ENCODE data around the gene SYT1. TPM values are rescaled to one million over a fixed set of nuclear protein-coding genes. Genes with fewer than 3 reads are reported as not detected.
"Not testable (repeated sequence)": the region's sequence is repeated elsewhere in the genome, so short reads cannot be mapped to it uniquely, and the experiment has no call there.

Gene SYT1
- total RNA-seq, 1 experiment from 2014 or later = 15.8 TPM

DNA sequence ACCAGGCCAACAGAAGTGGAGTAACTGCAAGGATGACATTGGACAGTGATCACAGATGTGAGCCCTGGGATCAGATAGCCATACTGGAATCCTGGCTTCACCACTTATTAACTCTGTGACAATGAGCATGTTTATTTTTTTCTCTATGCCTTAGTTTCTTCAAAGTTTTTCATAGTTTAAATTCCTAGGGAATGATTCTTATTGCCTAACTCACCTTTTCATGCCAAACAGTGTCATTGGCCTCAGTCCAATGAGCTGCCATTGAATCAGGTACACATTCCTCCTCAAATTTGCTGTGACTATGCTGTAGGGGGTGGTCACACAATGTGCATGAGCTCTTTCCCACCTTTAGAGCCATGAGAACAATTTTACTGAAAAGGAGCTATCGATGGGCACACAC is 342.3 kb downstream of the SYT1 start:
- WGBS (ENCODE audit: extremely low coverage, insufficient read length, low lambda C conversion rate) = no CpG with 5 or more reads among the region's 1 CpG
- H3K27ac Mint-ChIP-seq = no peak overlapping the region

DNA sequence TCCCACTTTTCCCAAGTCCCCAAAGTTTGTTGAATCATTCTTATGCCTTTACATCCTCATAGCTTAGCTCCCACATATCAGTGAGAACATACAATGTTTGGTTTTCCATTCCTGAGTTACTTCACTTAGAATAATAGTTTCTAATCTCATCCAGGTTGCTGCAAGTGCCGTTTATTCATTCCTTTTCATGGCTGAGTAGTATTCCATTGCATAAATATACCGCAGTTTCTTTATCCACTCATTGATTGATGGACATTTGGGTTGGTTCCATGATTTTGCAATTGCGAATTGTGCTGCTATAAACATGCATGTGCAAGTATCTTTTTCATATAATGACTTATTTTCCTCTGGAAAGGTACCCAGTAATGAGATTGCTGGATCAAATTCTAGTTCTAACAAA is 345.8 kb downstream of the SYT1 start:
- not testable (repeated sequence) for H3K79me1 ChIP-seq (ENCODE audit: insufficient read depth, low read depth, low read length, poor library complexity, severe bottlenecking); DNase-seq; H3K9ac ChIP-seq (ENCODE audit: extremely low read depth, insufficient read length, low read length); H3K27me3 Mint-ChIP-seq (ENCODE audit: low read depth); H2BK20ac ChIP-seq (ENCODE audit: low read depth, low read length, poor library complexity, severe bottlenecking); H3K79me2 ChIP-seq (ENCODE audit: insufficient read depth, low read length); H4K20me1 ChIP-seq (ENCODE audit: control insufficient read depth, insufficient read depth, insufficient read length); H3K36me3 Mint-ChIP-seq (ENCODE audit: insufficient read depth in 1 of 3, low read depth in 3 of 3); H3K4me1 ChIP-seq (ENCODE audit: insufficient read depth, low read length); H4K8ac ChIP-seq (replicated peaks; ENCODE audit: insufficient read length, low read depth, low read length); H3K23me2 ChIP-seq (ENCODE audit: insufficient read length, low read depth, low read length, poor library complexity, severe bottlenecking); H3K4me2 ChIP-seq (ENCODE audit: insufficient read depth, insufficient read length, low read length); H3K18ac ChIP-seq (ENCODE audit: insufficient read length, low read depth, low read length); H3K4me3 Mint-ChIP-seq; H2BK120ac ChIP-seq (ENCODE audit: low read depth, low read length, poor library complexity, severe bottlenecking); H3K56ac ChIP-seq (ENCODE audit: insufficient read length, low read depth, low read length); H3K4ac ChIP-seq (ENCODE audit: low read depth, low read length); H2BK15ac ChIP-seq (ENCODE audit: low read depth, low read length); H4K91ac ChIP-seq (ENCODE audit: insufficient read length, low read depth, low read length); H3K9me3 ChIP-seq (ENCODE audit: control insufficient read depth, low read depth, low read length); H4K5ac ChIP-seq (ENCODE audit: insufficient read length, low read depth, low read length); H2AFZ ChIP-seq (ENCODE audit: low read length); H2AK5ac ChIP-seq (ENCODE audit: insufficient read length, low read length); H3K27ac ChIP-seq (ENCODE audit: insufficient read length, low read depth, low read length); H3T11ph ChIP-seq (ENCODE audit: low read length); H3K23ac ChIP-seq (ENCODE audit: insufficient read length, low read depth, low read length); H3K27ac Mint-ChIP-seq; H3K14ac ChIP-seq (ENCODE audit: insufficient read depth, low read length); H3K9me3 Mint-ChIP-seq; H3K4me1 Mint-ChIP-seq; H2BK12ac ChIP-seq (ENCODE audit: insufficient read length, low read depth, low read length); H3K27me3 ChIP-seq (ENCODE audit: insufficient read depth, low read length); H2BK5ac ChIP-seq (ENCODE audit: insufficient read length, low read length)
- no CpG with 5 or more reads among the region's 3 CpGs for WGBS (ENCODE audit: extremely low coverage, insufficient read length, low lambda C conversion rate)

More for the DNA sequence above, 342.3 kb downstream of the SYT1 start:
- peaks cover 5 to 9% of the 10 kb centered on the region in 2 experiments; a peak in 4 of 5 replicates for H3K9me3 Mint-ChIP-seq
- Histone ChIP-seq H3K4me1 (ENCODE audit: insufficient read depth, low read length) (no peaks in the 10 kb centered on the region), H4K20me1 (ENCODE audit: control insufficient read depth, insufficient read depth, insufficient read length) (no peaks in the 10 kb centered on the region), H2AFZ (ENCODE audit: low read length) (no peak overlapping the region), H3K4ac (ENCODE audit: low read depth, low read length) (no peak overlapping the region), H3T11ph (ENCODE audit: low read length) (no peak overlapping the region), H3K9ac (ENCODE audit: extremely low read depth, insufficient read length, low read length) (no peak overlapping the region), H2BK12ac (ENCODE audit: insufficient read length, low read depth, low read length) (no peak overlapping the region), H3K23ac (ENCODE audit: insufficient read length, low read depth, low read length) (no peak overlapping the region), H3K4me2 (ENCODE audit: insufficient read depth, insufficient read length, low read length) (no peak overlapping the region), H2BK120ac (ENCODE audit: low read depth, low read length, poor library complexity, severe bottlenecking) (no peak overlapping the region), H3K79me2 (ENCODE audit: insufficient read depth, low read length) (no peaks in the 10 kb centered on the region), H3K27me3 (ENCODE audit: insufficient read depth, low read length) (no peaks in the 10 kb centered on the region), H2AK5ac (ENCODE audit: insufficient read length, low read length) (no peak overlapping the region), H3K18ac (ENCODE audit: insufficient read length, low read depth, low read length) (no peak overlapping the region), H3K27ac (ENCODE audit: insufficient read length, low read depth, low read length) (no peak overlapping the region), H3K14ac (ENCODE audit: insufficient read depth, low read length) (no peak overlapping the region), H3K56ac (ENCODE audit: insufficient read length, low read depth, low read length) (no peak overlapping the region), H3K23me2 (ENCODE audit: insufficient read length, low read depth, low read length, poor library complexity, severe bottlenecking) (no peaks in the 10 kb centered on the region), H2BK5ac (ENCODE audit: insufficient read length, low read length) (no peak overlapping the region), H3K79me1 (ENCODE audit: insufficient read depth, low read depth, low read length, poor library complexity, severe bottlenecking) (no peaks in the 10 kb centered on the region), H3K9me3 (ENCODE audit: control insufficient read depth, low read depth, low read length) (no peaks in the 10 kb centered on the region), H2BK15ac (ENCODE audit: low read depth, low read length) (no peak overlapping the region), H2BK20ac (ENCODE audit: low read depth, low read length, poor library complexity, severe bottlenecking) (no peak overlapping the region), H4K5ac (ENCODE audit: insufficient read length, low read depth, low read length) (no peak overlapping the region), H4K91ac (ENCODE audit: insufficient read length, low read depth, low read length) (no peak overlapping the region), H4K8ac (replicated peaks; ENCODE audit: insufficient read length, low read depth, low read length) (no peak overlapping the region)
- H3K4me3 Mint-ChIP-seq = no peak overlapping the region
- H3K27me3 Mint-ChIP-seq (ENCODE audit: low read depth) = no peaks in the 10 kb centered on the region
- peaks cover 5 to 8% (median 5%) of the 10 kb centered on the region in 3 experiments; a peak in 5 of 7 replicates for H3K36me3 Mint-ChIP-seq (ENCODE audit: insufficient read depth in 1 of 3, low read depth in 3 of 3)
- no peak for DNase-seq
- TF ChIP-seq, protein P1, sequence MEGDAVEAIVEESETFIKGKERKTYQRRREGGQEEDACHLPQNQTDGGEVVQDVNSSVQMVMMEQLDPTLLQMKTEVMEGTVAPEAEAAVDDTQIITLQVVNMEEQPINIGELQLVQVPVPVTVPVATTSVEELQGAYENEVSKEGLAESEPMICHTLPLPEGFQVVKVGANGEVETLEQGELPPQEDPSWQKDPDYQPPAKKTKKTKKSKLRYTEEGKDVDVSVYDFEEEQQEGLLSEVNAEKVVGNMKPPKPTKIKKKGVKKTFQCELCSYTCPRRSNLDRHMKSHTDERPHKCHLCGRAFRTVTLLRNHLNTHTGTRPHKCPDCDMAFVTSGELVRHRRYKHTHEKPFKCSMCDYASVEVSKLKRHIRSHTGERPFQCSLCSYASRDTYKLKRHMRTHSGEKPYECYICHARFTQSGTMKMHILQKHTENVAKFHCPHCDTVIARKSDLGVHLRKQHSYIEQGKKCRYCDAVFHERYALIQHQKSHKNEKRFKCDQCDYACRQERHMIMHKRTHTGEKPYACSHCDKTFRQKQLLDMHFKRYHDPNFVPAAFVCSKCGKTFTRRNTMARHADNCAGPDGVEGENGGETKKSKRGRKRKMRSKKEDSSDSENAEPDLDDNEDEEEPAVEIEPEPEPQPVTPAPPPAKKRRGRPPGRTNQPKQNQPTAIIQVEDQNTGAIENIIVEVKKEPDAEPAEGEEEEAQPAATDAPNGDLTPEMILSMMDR (conservative IDR thresholded peaks at IDR 0.05) = no peak
- peaks cover 3 to 4% of the 10 kb centered on the region in 2 experiments; a peak in 2 of 4 replicates for H3K4me1 Mint-ChIP-seq

Data from H9 (cell line).